ENCODE data around the gene ASPDH. TPM values are rescaled to one million over a fixed set of nuclear protein-coding genes. Genes with fewer than 3 reads are reported as not detected.

ASPDH gene
- total RNA-seq, 1 experiment from 2014 or later: not detected

DNA sequence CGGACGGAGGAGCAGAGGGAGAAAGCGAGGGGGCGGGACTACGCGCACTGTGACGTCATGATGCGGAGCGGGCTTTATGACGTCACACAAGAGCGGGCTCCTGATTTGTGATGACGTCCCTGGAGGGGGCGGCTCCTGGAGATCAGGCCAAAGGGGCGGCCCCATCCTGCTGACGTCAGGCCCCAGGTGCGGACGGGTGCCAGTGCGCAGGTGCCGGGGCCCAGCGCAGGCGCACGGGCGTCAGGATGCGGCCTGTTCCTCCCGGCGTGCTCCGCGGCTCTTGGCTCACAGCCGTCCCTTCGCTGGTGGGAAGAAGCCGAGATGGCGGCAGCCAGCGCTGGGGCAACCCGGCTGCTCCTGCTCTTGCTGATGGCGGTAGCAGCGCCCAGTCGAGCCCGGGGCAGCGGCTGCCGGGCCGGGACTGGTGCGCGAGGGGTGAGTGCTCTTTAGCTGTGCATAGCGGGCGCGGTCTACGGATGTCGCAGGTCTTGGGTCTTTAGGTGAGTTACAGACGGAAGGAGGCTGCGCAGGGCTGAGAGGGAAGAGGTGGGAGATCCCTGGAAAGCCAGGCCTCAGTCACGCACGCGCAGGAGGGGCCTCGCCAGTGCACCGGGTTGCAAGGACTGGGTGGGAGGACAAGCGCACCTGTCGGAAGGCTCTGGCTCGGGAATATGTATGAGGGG lies 37.3 kb downstream of the ASPDH start, which contains the start of the genes EMC10 and GARIN5A:
EMC10 (plus strand) TSS at position 284 of the 683 bp plus-strand sequence; CDS start at position 322, 38 bp downstream.
GARIN5A (minus strand) TSS at position 625 of the 683 bp plus-strand sequence; CDS start at position 165, 460 bp downstream.
- Histone ChIP-seq H3K18ac (ENCODE audit: insufficient read length, low read depth, low read length) (peak within 1 kb of the TSS; percentile 85), H3K23me2 (ENCODE audit: insufficient read length, low read depth, low read length, poor library complexity, severe bottlenecking) (no peaks in the 10 kb centered on the region), H3K56ac (ENCODE audit: insufficient read length, low read depth, low read length) (no peak within 1 kb of the TSS), H2AK5ac (ENCODE audit: insufficient read length, low read length) (no peak within 1 kb of the TSS), H3K79me2 (ENCODE audit: insufficient read depth, low read length) (peaks cover 5% of the 10 kb centered on the region; the same call in 1 of the 2 replicates), H3K9me3 (ENCODE audit: control insufficient read depth, low read depth, low read length) (peaks cover 7% of the 10 kb centered on the region), H3K4me2 (ENCODE audit: insufficient read depth, insufficient read length, low read length) (peak within 1 kb of the TSS; percentile 42), H3K9ac (ENCODE audit: extremely low read depth, insufficient read length, low read length) (peak within 1 kb of the TSS; percentile 50), H3K4ac (ENCODE audit: low read depth, low read length) (no peak within 1 kb of the TSS), H3T11ph (ENCODE audit: low read length) (no peak within 1 kb of the TSS), H4K8ac (replicated peaks; ENCODE audit: insufficient read length, low read depth, low read length) (no peak within 1 kb of the TSS), H3K27ac (ENCODE audit: insufficient read length, low read depth, low read length) (no peak within 1 kb of the TSS), H3K27me3 (ENCODE audit: insufficient read depth, low read length) (no peaks in the 10 kb centered on the region), H2BK20ac (ENCODE audit: low read depth, low read length, poor library complexity, severe bottlenecking) (no peak within 1 kb of the TSS), H2BK5ac (ENCODE audit: insufficient read length, low read length) (no peak within 1 kb of the TSS), H4K91ac (ENCODE audit: insufficient read length, low read depth, low read length) (no peak within 1 kb of the TSS), H4K20me1 (ENCODE audit: control insufficient read depth, insufficient read depth, insufficient read length) (no peaks in the 10 kb centered on the region), H3K14ac (ENCODE audit: insufficient read depth, low read length) (peak within 1 kb of the TSS; percentile 87), H2BK120ac (ENCODE audit: low read depth, low read length, poor library complexity, severe bottlenecking) (no peak within 1 kb of the TSS), H2AFZ (ENCODE audit: low read length) (no peak within 1 kb of the TSS), H2BK12ac (ENCODE audit: insufficient read length, low read depth, low read length) (no peak within 1 kb of the TSS), H2BK15ac (ENCODE audit: low read depth, low read length) (no peak within 1 kb of the TSS), H4K5ac (ENCODE audit: insufficient read length, low read depth, low read length) (no peak within 1 kb of the TSS), H3K4me1 (ENCODE audit: insufficient read depth, low read length) (peaks cover 4% of the 10 kb centered on the region; the same call in 1 of the 2 replicates), H3K79me1 (ENCODE audit: insufficient read depth, low read depth, low read length, poor library complexity, severe bottlenecking) (peaks cover 9% of the 10 kb centered on the region), H3K23ac (ENCODE audit: insufficient read length, low read depth, low read length) (no peak within 1 kb of the TSS)
- peak within 1 kb of the TSS; percentile 98 to 99 (median 98) for H3K27ac Mint-ChIP-seq
- peaks cover 2% of the 10 kb centered on the region; the same call in 1 of the 2 replicates for H3K27me3 Mint-ChIP-seq (ENCODE audit: low read depth)
- H3K4me1 Mint-ChIP-seq: peaks cover 8 to 21% of the 10 kb centered on the region in 2 experiments
- H3K36me3 Mint-ChIP-seq (ENCODE audit: insufficient read depth in 1 of 3, low read depth in 3 of 3): peaks cover 31 to 36% (median 34%) of the 10 kb centered on the region in 3 experiments
- peaks cover 10 to 21% of the 10 kb centered on the region in 2 experiments for H3K9me3 Mint-ChIP-seq
- H3K4me3 Mint-ChIP-seq: peak within 1 kb of the TSS; percentile 96 to 99
- TF ChIP-seq, protein P1, sequence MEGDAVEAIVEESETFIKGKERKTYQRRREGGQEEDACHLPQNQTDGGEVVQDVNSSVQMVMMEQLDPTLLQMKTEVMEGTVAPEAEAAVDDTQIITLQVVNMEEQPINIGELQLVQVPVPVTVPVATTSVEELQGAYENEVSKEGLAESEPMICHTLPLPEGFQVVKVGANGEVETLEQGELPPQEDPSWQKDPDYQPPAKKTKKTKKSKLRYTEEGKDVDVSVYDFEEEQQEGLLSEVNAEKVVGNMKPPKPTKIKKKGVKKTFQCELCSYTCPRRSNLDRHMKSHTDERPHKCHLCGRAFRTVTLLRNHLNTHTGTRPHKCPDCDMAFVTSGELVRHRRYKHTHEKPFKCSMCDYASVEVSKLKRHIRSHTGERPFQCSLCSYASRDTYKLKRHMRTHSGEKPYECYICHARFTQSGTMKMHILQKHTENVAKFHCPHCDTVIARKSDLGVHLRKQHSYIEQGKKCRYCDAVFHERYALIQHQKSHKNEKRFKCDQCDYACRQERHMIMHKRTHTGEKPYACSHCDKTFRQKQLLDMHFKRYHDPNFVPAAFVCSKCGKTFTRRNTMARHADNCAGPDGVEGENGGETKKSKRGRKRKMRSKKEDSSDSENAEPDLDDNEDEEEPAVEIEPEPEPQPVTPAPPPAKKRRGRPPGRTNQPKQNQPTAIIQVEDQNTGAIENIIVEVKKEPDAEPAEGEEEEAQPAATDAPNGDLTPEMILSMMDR (conservative IDR thresholded peaks at IDR 0.05): no peak
- DNase-seq: peak; percentile 97
- WGBS (ENCODE audit: extremely low coverage, insufficient read length, low lambda C conversion rate): no CpG with 5 or more reads among the region's 58 CpGs
